ENCODE results near the gene S100A2.
"Not testable (repeated sequence)": the region's sequence is repeated elsewhere in the genome, so short reads cannot be mapped to it uniquely, and the experiment has no call there.

The S100A2 gene

DNA sequence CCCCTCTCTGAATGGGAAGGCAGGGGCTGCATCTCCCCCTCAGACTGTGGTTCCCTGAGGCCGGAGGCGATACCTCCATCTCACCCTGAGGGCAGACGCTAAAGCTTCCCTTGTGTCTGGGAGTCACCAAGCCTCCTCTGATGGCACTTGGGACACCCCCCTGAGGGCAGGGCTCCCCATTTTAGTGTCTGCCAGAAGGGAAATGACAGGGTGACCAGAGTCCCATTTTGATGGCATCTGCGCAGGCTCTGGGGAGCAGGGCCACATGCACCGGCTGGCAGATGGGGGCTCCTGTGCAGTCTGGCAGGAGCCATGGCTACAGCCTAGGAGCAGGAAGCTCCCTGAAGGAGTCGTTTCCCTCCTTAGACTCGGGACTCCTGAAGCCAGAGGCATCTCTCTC lies 1.7 kb downstream of the S100A2 start:
- DNase-seq (ENCODE audit: low read depth in 2 of 2), result no peak

DNA sequence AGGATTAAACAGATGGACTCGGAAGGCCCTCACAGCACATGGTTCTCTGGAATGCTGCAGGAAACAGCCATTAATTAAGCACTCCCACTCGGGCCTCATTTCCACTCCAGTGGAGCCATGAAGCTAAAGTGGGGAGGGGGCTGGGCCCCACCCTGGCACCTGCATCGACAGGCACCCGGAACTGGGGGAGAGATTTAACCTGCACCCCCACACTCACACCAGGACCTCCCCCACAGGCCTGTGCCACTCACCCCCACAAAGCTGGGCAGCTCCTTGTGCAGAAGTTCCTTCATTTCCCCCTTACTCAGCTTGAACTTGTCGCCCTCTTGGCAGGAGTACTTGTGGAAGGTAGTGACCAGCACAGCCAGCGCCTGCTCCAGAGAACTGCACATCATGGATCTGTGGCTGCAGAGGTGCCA lies 2.2 kb downstream of the S100A2 start:
- no peak for DNase-seq (ENCODE audit: low read depth in 2 of 2)

DNA sequence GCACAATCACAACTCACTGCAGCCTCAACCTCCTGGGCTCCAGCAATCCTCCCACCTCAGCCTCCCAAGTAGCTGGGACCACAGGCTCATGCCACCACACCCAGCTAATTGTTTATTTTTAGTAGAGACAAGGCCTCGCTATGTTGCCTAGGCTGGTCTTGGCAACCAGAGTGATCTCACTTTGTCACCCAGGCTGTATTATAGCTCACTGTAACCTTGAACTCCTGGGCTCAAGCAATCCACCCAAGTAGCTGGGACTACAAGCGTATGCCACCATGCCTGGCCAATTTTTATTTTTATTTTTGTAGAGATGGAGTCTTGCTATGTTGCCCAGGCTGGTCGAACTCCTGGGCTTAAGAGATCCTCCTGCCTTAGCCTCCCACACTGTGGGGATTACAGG lies 3.6 kb downstream of the S100A2 start:
- not testable (repeated sequence) for DNase-seq (ENCODE audit: low read depth in 2 of 2)

DNA sequence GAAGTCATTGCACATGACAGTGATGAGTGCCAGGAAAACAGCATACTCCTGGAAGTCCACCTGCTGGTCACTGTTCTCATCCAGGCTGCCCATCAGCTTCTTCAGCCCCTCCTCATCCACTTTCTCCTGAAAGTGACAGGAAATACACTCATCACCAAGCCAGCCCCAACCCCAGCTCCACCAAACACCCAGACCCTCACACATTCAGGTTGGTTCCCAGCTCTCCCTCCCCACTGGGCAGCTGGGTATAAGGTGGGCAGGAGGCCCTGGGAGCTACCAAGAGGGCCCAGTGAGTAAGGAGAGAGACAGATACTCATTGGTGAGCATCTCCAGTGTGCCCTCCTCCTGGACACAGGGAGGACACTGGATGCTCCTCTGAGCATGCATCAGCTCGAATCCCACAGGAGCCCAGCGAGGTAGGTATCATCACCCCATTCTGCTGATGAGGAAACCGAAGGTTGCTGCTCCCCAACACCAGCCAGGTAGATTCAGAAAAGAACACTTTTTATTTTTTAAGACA lies 4.1 kb downstream of the S100A2 start:
- DNase-seq (ENCODE audit: low read depth in 2 of 2), result no peak

DNA sequence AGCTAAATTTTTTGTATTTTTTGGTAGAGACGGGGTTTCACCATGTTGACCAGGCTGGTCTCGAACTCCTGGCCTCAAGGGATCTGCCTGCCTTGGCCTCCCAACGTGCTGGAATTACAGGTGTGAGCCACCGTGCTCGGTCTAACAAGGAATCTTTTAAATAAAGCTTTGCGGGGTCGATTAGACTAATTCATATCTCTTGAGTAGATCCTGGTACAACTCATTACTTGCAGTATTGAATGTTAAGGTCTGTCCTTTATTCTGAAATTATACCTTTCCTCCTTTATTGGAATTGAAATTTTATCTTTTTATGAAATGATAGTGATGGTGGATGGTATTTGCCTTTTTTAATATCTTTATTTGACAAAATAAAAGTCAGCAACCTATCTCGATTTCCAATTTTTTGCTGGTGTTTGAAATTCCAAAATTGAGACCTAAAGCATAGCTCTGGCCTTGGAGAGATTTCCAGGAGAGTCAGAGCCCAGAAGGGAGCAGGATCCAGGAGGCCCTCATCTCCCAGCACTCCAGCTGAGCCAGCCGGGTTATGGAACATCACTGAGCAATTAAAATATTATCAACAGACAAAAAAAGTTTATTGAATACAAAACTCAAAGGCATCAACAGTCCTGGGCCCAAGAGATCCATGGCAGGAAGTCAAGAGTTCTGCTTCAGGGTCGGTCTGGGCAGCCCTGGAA lies 4.7 kb downstream of the S100A2 start:
- DNase-seq (ENCODE audit: low read depth in 2 of 2), result no peak

DNA sequence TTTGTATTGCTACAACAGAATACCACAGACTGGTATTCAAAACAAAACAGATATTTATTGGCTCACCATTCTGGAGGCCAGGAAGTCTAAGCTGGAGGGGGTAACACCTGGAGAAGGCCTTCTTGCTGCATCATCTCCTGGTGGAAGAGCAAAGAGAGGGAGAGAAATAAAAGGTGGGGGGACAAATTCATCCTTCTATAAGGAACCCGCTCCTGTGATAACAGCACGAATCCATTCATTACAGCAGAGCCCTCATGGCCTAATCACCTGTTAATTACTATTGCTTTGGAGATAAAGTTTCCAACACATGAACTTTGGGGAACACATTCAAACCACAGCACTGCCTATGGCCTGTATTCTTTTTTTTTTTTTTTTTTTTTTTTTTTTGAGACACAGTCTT lies 5.4 kb downstream of the S100A2 start:
- DNase-seq (ENCODE audit: low read depth in 2 of 2), result no peak

DNA sequence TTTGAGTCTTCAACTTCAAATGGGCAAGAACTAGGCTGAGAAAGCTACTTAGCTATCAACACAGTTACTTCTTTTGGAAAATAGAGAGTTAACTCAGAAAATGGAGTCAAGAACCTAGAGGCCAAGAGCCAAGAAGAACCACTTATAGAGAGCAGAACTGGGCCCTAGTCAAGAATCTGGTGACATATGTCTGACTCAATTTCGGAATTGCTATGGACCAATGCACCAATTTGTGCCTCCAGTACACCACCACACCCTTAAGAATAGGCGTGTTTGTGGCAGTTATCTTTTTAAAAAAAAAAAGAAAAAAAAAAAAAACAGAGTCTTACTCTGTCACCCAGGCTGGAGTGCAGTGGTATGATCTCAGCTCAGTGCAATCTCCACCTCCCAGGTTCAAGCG lies 7.8 kb downstream of the S100A2 start:
- no peak for DNase-seq (ENCODE audit: low read depth in 2 of 2)

DNA sequence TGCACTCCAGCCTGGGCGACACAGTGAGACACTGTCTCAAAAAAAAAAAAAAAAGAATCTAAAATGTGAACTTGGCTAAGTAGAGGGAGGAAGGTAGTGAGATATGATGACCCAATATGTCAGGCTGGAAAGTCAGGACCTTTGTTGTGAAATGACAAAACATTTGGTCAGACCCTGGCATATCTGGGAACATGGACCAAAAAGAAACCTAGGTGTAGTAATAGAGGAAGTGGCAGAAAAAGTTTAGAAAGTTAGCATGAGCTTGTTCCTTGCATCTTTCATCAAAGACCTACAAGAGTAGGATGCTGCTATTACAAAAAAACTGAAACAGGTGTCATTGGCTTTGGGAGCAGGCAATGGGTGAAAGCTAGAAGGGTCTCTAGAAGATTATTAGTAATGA lies 9.3 kb downstream of the S100A2 start:
- DNase-seq (ENCODE audit: low read depth in 2 of 2), result no peak

DNA sequence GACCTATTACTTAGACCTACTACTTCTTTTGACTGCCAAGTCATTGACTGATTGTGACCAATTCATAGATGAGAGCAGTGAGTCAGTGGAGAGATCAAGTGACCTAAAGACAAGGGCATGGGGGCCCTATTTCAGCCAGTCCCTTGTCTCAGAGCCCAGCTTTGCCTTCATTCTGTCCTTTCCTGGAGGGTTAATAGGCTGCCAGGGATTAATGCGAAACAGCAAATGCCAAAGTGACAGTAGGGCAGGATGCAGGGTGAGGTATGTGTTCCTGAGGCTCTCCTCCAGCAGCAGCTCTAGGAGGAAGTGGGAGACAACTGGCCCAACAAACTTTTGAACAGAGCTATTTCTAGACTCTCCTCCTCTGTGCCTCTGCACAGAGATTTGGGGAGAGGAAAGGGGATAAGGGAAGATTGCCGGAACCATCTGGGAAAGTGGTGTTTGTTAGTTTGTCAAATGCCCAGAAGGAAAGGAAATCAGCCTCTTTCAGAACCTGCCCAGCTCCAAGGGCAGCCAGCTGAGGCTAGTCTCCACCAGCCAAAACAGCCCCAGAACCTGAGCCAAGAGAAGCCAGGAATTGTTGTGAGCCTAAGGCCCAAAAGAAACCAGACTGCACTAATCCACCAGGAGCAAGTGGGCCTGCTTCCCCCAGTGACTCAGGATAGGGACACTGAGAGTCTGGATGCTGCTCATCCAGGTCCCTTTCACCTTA lies 11.7 kb downstream of the S100A2 start:
- DNase-seq (ENCODE audit: low read depth in 2 of 2), result no peak

DNA sequence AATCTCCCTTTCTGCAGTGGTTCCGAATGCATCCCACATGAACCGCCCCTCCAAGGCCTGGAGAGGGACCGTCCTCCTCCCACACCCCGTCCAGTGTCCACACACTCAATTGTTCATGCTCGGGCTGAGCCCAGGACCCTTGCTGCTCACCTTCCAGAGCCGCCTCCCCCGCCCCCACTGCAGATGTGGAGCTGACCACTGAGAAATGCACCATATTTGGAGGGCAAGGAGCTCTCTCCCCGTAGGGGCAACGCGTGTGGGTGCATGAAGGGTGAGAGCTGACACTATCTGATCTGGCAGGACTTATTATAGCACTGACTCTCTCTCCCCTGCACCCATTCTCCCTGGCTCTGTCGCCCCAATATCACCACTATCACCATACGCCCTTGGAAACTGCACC lies 12.5 kb downstream of the S100A2 start:
- no peak for DNase-seq (ENCODE audit: low read depth in 2 of 2)

DNA sequence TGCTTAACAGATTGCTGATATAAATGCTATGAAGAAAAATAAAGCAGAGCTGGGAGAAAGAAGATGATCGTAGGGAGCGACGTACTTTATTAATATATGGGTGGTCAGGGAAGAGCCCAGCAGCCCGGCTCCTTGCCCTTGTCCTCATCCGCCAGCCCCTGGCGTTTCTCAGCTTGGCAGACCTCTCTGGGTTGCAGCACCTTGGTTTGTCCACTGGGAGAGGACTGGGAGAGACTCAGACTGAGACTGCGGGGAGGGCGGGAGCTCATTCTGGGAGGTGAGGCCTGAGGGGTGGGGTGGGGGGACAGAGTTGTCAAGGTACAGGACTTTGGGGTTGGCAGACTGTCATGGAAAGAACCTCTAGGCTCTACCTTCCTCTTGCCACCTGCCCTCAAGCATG lies 13.3 kb downstream of the S100A2 start:
- DNase-seq (ENCODE audit: low read depth in 2 of 2), result no peak

DNA sequence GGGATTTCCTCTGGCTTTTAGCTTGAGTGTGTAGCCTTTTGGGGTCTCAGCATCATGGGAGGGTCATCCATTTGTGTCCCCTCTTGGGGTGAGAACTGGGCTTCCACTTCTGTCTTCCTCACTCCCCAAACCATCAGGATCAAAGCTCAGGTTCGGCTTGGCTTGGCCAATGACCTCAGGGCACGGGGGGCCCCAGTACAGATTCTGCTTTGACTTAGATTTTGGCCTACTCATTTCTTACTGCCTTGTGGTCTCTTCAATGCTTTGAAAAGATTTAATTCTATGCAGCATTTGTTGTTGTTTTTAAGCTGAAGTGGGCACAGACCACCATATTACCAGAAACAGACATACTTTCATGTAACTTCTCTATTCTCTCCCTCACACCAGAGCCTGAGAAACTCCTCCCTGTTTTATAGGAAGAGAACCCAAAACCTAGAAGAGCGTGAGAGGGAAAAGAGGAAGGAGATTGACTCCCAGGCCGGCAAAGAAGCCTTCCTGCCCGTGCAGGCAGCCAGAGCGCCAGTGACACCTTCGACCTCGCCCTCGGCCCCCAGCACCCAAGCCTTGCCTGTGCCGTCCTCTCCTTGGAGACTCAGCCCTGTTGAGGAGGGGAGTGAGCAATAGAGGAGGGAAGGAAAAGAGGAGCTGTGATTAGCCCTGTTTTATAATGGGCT lies 14.7 kb downstream of the S100A2 start:
- DNase-seq (ENCODE audit: low read depth in 2 of 2), result no peak

DNA sequence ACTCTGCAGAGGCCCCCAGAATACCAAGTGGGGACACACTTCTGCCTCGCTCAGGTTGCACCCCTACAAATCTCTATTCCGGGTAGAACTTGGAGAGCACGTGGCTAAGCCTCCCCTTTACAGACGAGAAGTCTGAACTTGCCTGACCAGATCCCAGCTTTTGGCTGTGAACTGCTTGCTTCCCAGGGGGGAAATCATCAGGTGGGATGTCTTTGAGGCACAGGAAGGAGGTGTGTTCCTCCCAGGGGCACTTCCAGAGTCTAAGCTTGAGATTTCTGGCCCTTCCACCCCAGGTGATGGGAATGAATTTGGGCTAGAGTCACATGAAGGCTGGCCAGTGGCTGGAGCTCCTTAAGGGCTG lies 15.3 kb downstream of the S100A2 start:
- DNase-seq (ENCODE audit: low read depth in 2 of 2), result no peak

DNA sequence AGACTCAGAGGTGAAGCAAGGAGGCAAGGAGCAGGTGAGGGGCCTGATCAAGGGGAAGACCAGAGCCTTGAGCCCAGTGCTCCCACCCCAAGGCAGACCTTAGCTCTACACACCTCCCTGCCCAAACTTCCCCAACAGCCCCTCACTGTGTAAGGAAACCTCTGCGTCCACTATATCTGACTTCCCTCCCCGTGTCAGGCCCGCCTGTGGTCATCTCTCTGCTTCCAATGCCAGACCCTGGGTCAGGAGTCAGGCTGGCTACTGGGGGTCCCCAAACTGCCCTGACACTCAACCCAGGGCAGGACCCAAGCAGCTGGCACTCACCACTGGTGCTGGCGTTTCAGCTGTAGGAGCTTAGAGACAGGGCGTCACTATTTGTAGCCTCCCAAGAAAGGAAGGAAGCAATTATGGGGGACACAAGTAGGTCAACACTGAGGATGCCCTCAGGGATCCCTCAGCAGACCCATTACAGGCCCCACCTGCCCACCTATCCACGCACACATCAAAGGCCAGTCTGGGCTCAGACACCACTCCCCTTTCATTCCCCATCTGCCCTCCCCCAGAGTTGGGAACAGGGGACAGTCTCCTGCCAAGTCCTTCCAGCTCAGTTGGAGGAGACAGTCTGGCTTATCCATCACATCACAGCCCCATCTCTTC lies 15.8 kb downstream of the S100A2 start:
- DNase-seq (ENCODE audit: low read depth in 2 of 2), result no peak

DNA sequence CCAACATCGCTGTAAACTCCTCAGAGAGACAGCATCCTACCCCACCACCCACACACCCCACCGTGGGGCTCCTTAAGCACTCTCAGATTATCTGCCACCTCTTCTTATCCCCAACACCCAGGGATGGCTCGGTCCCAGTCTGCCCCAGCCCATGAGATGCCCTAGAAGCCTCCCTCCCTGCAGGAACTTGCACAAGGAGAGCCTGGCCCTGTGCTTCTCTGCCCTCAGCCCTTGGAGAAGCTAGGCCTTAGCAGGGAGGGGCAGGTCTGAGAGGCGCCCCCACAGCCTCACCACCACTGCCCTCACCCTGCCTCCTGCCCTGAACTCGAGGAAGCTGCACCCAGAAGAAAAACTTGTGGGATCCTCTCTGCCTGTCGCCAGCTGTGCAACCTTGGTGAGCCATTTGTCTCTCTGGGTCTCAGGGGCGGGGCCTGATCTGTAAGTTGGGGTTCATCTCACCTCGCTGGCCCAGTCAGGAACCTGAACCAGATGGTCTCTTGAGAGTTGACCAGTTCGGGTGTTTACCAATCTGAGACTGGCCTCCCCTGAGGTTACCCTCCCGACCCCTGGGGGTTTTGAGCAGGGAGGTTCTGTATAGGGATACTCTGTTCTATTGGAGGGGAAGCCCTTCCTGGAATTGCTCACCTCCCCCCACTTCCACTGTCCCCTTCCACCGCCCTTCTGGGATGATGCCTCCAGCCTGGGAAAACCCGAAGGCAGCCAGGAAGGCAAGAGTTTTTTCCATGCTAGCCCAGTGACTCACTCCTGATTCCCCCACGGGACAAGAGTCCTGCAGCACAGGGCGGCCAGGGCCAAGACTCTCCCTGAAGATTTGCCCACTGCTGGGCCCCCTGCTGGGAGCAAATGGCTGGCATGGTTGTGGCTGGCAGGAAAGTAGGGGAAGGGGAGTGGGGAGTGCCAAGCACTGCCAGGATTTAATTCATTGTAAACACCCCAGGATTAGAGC lies 16.6 kb downstream of the S100A2 start, which contains the start of gene S100A3:
TSS of gene S100A3 (minus strand) at position 537 of the 967 bp plus-strand sequence. CDS start 773 bp downstream, outside the sequence.
- peak; percentile 61 to 66 for DNase-seq (ENCODE audit: low read depth in 2 of 2)

DNA sequence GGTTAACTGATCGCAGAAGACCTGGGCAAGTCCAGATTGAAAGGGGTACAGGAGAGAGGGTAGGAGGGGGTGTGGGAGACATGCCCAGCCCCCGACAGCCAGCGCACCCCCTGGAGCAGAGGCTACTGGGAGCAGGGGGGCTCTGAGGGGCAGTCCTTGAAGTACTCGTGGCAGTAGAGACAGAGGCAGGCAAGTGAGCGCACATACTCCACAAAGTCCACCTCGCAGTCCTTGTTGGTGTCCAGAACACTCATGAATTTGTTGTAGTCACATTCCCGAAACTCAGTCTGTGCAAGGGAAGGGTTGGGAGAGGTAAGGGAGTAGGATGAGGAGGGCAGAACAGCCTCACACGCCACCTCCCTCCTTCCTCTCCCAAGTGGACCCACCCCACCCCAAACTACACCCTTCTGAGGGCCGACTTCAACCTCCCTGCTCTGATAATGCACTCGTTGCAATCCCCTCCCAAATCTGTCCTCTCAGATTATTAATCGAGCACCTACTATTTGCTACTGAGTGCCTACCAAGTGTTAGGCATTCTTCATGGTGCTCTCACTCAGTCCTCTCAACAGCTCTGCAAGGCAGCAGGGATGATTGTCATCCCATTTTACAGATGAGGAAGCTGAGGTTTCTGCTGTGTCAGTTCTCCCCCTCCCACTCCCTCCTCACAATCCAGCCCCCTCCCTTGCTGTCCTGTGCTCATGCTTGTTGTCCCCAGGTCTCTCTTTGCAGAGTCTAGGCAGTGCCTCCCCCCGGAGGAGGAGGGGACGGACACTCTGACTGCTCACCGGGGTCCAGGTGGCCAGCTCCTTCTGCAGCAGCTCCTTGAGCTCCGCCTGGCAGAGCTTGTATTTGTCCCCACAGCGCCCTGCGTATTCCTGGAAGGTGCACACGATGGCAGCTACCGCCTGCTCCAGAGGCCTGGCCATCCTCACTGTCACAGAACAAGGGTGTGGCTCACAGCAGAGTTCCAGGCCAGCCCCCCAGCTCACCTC lies 17.8 kb downstream of the S100A2 start:
- no peak for DNase-seq (ENCODE audit: low read depth in 2 of 2)

DNA sequence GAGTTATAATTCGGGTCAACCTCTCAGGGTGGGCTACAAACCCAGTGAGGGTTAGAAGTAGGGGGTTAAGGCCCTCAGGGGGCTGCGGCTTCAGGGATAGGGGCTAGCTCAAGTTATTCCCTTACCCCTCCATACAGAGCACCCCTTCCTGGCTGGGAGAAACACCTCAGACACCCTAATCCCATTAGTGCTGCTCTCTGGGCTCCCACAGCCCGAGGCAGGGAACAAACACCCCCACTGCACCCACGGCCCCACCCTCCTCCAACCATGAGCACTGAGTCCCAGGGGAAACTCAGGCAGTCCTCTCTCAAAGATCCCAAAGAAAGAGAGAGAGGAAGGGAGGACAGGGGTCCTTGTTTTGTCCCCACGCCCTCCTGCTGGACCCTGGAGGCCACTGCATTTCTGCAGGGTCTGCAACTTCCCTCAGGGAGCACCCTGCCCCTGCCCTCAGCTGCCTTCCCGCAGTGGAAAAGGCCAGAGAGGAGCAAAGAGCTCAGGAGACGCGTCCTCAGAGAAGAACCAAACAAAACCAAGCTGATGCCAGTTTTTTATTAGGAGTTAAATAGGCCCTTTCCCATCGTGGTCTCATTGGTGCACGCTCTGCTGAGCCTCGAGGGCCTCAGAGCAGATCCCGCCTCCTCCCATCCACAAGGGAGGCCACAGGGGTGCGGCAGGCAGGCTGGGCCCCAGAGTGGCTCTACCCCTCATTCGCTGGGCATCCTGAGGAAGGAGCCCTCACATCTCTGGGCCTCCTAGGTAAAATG lies 18.7 kb downstream of the S100A2 start:
- DNase-seq (ENCODE audit: low read depth in 2 of 2), result no peak

DNA sequence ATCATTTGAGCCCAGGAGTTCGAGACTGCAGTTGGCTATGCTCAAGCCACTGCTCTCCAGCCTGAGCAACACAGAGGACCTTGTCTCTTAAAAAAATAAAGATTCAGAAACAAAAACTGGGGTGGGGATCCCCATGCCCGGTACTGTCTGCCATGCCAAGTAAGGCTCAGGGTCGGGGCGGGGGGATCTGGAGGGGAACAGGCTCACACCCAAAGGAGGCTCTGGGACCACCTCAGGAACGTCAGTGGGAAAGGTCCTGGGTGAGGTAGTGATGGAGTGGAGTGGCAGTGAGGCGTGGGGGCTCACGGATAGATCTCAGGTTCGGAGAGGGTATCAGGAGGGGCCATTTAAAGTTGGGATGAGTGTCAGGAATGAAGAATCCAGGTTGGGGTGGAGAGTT lies 19.3 kb downstream of the S100A2 start:
- DNase-seq (ENCODE audit: low read depth in 2 of 2), result no peak

All from fibroblast of skin of left biceps (primary cell).